Sigmoid colon (tissue), 4 donors: ENCODE results near the gene IFITM10.

Source experiments
- CTCF ChIP-seq, 4 experiments: fragments of 450-650 bp in 3 of 4; fragments of 200-600 bp in 1 of 4; IDR thresholded peaks; one replicate each; pipeline ENCODE4 v1.5.1; 2016 to 2019; ENCODE audit warnings: antibody characterized with exemption in 4 of 4, mild to moderate bottlenecking in 3 of 4, moderate library complexity in 2 of 4
- POLR2A ChIP-seq, 2 donors: fragments of 450-650 bp; IDR thresholded peaks; one replicate each; pipeline ENCODE4 v1.6.1; 2016; ENCODE audit warnings: antibody characterized with exemption in 2 of 2, mild to moderate bottlenecking in 2 of 2, moderate library complexity in 2 of 2
- POLR2AphosphoS5 ChIP-seq, 4 donors: sonication (generic); formaldehyde crosslinking; IDR thresholded peaks; one replicate each; pipeline ENCODE4 v1.6.1; 2017; ENCODE audit warnings: antibody characterized with exemption in 4 of 4

- TF ChIP-seq POLR2AphosphoS5 (IDR thresholded peaks at IDR 0.05) (no peak), CTCF (IDR thresholded peaks at IDR 0.05) (no peak), POLR2A (IDR thresholded peaks at IDR 0.05) (no peak)
Measured at GRCh38 chr11:1728301-1728700, 22.1 kb downstream of the IFITM10 start.
